GM06990 (cell line): Measurements from ENCODE around the gene ART3.

Experiments
- DNase-seq: peaks from one replicate; pipeline ENCODE4 v3.0.0-alpha.2; 2011; ENCODE audit not compliant: insufficient read length; ENCODE audit errors: extremely low read depth
- H3K27me3 ChIP-seq: replicated peaks from 2 replicates; pipeline ENCODE4 v1.6.0; 2011; ENCODE audit warnings: low read length; ENCODE audit not compliant: control insufficient read depth, insufficient read depth
- H3K36me3 ChIP-seq: 2 replicates; pipeline ENCODE4 v1.5.1; 2011; ENCODE audit warnings: low read length; ENCODE audit not compliant: control insufficient read depth, insufficient read depth
- H3K4me3 ChIP-seq: replicated peaks from 2 replicates; pipeline ENCODE4 v1.5.1; 2011; ENCODE audit warnings: low read depth, mild to moderate bottlenecking, control low read depth, low read length
- CTCF ChIP-seq: IDR thresholded peaks from 2 replicates; pipeline ENCODE4 v1.5.1; 2011; ENCODE audit warnings: low read length, control low read depth, mild to moderate bottlenecking, inconsistent platforms; ENCODE audit not compliant: insufficient read depth, poor library complexity, severe bottlenecking

The ART3 gene

DNA sequence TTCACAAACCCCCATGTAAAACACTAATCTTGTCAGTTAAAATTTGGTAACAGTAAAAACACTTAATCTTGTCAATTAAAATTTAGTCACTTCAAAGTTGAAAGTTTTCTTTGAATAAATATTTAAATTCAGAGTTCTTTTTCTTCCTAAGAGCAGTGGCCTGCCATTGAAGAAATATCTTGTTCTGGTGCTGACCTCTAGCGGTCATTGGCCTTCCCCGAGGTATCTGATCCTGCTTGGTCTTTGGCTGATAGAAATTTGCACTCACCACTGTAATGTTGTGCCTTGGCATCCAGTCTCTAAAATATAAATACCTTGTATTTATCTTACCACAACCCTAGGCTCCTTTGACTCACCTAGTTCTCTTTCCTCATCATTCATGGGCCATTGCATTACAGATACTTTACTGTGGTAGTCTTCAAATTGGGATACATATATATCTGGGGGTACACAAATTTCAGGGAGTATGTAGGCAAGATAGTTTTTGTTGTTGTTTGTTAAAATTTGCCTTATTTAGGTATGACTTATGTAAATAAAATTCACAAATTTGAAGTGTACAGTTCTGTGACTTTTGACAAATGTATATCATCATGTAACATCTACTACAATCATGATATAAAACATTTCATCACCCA is 6.7 kb upstream of the ART3 start:
- Histone ChIP-seq H3K4me3 (no peak overlapping the region), H3K36me3 (no peaks in the 10 kb centered on the region), H3K27me3 (no peaks in the 10 kb centered on the region)
- no peak for DNase-seq
- peak; percentile 80 for TF ChIP-seq CTCF

GRCh38 chr4:76072760-76073159 is 1.7 kb upstream of the ART3 start:
- H3K4me3 ChIP-seq: no peak overlapping the region
- no peaks in the 10 kb centered on the region for H3K36me3 ChIP-seq
- H3K27me3 ChIP-seq: no peaks in the 10 kb centered on the region
- TF ChIP-seq CTCF: no peak
- DNase-seq: no peak

DNA sequence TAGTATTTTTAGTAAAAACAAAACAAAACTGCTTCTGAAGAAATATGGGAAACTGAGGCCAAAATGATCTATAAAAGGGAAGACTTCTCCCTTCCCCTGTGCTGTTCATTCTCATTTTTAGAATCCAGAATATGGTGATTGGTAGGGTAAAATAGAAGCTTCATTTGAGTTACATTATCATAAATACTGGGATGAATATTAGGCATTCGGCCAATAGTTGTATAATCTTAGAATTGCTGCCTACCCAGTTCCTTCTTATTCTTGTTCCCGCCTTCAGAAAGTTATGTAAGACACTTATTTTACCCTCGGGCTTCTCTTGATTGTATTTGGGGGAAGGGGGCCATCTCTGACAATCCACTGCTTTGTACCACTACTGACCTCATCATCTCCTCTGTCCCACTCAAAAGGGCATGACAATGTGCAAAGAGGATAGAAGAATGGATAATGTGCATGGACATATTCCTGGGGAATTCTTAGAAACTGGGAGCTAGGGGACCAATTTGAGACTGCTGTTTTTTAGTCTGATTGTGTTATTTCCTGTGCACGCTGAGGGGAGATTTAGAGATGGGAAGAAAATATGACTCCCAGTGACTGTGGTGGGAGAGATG is 588 bp downstream of the ART3 start:
- DNase-seq: no peak
- no peak overlapping the region for H3K4me3 ChIP-seq
- TF ChIP-seq CTCF: no peak
- no peaks in the 10 kb centered on the region; the same call in none of the 2 replicates for H3K27me3 ChIP-seq
- no peaks in the 10 kb centered on the region for H3K36me3 ChIP-seq

DNA sequence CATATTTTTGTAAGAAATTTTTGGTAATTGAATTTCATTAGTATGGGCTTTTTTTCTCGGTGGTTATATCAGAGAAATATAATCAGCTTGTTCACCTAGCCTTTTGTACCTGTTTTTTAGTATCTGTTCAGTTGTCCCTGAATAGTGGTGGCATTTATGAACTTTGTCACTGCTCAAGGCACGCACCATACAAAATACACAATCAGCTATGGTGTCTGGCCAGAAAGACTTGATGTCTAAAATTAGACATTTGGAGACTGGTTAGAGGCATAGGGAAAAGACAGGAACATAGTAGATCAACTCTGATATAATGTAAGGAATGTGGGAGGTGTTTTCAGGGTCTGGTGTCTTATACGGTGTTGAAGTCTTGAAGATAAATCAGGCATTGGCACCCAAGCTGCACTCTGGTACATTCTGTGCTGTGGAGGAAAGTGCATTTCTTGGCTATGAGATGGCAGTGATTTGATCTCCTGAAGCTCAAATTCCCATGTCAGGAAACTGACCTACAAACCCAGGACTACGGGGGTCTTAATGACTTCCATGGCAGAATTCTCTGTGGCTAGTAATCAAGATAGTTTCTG is 3.6 kb downstream of the ART3 start:
- Histone ChIP-seq H3K4me3 (no peak overlapping the region), H3K27me3 (no peaks in the 10 kb centered on the region; the same call in none of the 2 replicates), H3K36me3 (no peaks in the 10 kb centered on the region)
- TF ChIP-seq CTCF: no peak
- DNase-seq: no peak

- no peak for TF ChIP-seq CTCF
- Histone ChIP-seq H3K27me3 (no peaks in the 10 kb centered on the region; the same call in none of the 2 replicates), H3K4me3 (no peak overlapping the region), H3K36me3 (no peaks in the 10 kb centered on the region)
- DNase-seq: no peak
Observed at GRCh38 chr4:76083386-76083988, 9.0 kb downstream of the ART3 start.
